ENCODE results near the gene UBXN10. TPM values are rescaled to one million over a fixed set of nuclear protein-coding genes. Genes with fewer than 3 reads are reported as not detected.

Gene UBXN10
- total RNA-seq, 3 donors from 2014 or later (not counting 1 experiment from before 2014, with no cell fraction given) = 2.5 to 3.6 (median 3.5) TPM

DNA sequence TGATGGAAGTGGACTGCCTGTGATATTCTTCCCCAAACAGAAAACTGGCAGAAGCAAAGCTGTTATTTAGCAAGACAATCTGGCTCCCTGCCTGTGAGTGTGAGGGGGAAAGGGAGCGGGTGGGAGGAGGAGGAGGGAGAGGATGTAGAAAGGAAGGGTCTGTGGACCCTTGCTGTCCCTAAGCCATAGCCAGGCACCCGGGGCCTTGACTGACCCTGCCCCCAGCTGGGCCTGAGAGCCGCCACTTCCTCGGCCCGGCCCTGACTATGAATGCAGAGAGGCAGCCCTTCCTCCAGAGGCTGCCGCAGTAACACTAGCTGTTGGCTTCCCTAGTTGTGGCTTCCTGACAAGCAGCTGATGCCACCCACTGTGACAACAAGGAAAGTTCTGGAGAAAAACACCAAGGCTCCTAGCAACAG, 32.9 kb upstream of the UBXN10 start:
- Mint-ChIP-seq H3K9me3 (no peaks in the 10 kb centered on the region), H3K4me3 (no peak overlapping the region), H3K4me1 (peaks cover 7 to 21% of the 10 kb centered on the region in 2 donors), H3K36me3 (no peaks in the 10 kb centered on the region), H3K27me3 (ENCODE audit: low read depth in 2 of 2) (no peaks in the 10 kb centered on the region), H3K27ac (no peak overlapping the region)
- peaks cover 6% of the 10 kb centered on the region for H3K9me3 ChIP-seq (ENCODE audit: control insufficient read depth, insufficient read depth, low read length)
- H3K27ac ChIP-seq (ENCODE audit: low read length) = no peak overlapping the region
- ATAC-seq = no peak
- DNase-seq = no peak
- intact Hi-C loops (cut with micrococcal nuclease) = loop anchor here (1.0 kb wide), 2 partner anchors 178 to 235 kb away; no protein-coding TSS in a partner anchor
- no peak overlapping the region for H3K4me3 ChIP-seq (ENCODE audit: low read length)
- H3K36me3 ChIP-seq (ENCODE audit: control insufficient read depth, insufficient read depth, low read length) = no peaks in the 10 kb centered on the region
- 63% methylated on average over 6 of the region's 6 CpGs for WGBS (ENCODE audit: insufficient coverage)
- peaks cover 29% of the 10 kb centered on the region for H3K4me1 ChIP-seq (ENCODE audit: control insufficient read depth, insufficient read depth, low read length)
- TF ChIP-seq, protein P1, sequence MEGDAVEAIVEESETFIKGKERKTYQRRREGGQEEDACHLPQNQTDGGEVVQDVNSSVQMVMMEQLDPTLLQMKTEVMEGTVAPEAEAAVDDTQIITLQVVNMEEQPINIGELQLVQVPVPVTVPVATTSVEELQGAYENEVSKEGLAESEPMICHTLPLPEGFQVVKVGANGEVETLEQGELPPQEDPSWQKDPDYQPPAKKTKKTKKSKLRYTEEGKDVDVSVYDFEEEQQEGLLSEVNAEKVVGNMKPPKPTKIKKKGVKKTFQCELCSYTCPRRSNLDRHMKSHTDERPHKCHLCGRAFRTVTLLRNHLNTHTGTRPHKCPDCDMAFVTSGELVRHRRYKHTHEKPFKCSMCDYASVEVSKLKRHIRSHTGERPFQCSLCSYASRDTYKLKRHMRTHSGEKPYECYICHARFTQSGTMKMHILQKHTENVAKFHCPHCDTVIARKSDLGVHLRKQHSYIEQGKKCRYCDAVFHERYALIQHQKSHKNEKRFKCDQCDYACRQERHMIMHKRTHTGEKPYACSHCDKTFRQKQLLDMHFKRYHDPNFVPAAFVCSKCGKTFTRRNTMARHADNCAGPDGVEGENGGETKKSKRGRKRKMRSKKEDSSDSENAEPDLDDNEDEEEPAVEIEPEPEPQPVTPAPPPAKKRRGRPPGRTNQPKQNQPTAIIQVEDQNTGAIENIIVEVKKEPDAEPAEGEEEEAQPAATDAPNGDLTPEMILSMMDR (IDR thresholded peaks at IDR 0.05) = no peak
- H3K27me3 ChIP-seq (ENCODE audit: control insufficient read depth, insufficient read depth, low read length) = no peaks in the 10 kb centered on the region

DNA sequence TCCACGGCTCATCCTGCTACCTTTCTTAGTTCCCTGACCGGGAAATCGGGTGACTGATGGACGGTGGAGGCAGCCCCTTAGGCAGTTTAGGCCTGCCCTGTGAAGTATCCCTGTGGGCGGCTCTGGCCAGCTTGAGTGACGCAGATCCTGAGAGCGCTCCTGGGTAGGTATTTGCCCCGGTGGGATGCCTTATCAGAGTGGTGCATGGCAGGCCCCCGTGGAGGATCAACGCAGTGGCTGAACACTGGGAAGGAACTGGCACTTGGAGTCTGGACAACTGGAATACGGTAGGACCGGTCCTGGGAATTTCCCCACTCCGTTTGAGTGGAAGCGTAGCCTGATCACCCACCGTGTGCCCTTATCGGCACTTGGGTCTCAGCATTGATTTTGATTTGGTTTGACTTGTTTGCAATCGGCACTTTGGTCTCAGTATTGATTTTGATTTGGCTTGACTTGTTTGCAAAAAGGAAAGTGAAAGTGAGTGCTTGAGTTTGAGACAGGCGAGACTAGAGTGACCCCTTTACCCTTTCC, 31.5 kb upstream of the UBXN10 start:
- Histone ChIP-seq H3K36me3 (ENCODE audit: control insufficient read depth, insufficient read depth, low read length) (no peaks in the 10 kb centered on the region), H3K4me1 (ENCODE audit: control insufficient read depth, insufficient read depth, low read length) (peaks cover 29% of the 10 kb centered on the region), H3K27ac (ENCODE audit: low read length) (peak overlapping the region; percentile 11), H3K27me3 (ENCODE audit: control insufficient read depth, insufficient read depth, low read length) (no peaks in the 10 kb centered on the region), H3K4me3 (ENCODE audit: low read length) (no peak overlapping the region), H3K9me3 (ENCODE audit: control insufficient read depth, insufficient read depth, low read length) (peaks cover 19% of the 10 kb centered on the region)
- Mint-ChIP-seq H3K9me3 (peaks cover 0 to 5% of the 10 kb centered on the region in 2 donors), H3K36me3 (no peaks in the 10 kb centered on the region), H3K4me3 (no peak overlapping the region), H3K27ac (peak overlapping the region in 1 of 2 donors; percentile 56), H3K4me1 (peaks cover 7 to 21% of the 10 kb centered on the region in 2 donors), H3K27me3 (ENCODE audit: low read depth in 2 of 2) (no peaks in the 10 kb centered on the region)
- WGBS (ENCODE audit: insufficient coverage) = 89% methylated on average over 18 of the region's 18 CpGs
- DNase-seq (no peak), ATAC-seq (no peak)
- intact Hi-C loops (cut with micrococcal nuclease) = no loop called here
- TF ChIP-seq, protein P1 (IDR thresholded peaks at IDR 0.05) = no peak

GRCh38 chr1:20158358-20159070, 27.4 kb upstream of the UBXN10 start:
- no peaks in the 10 kb centered on the region for H3K27me3 ChIP-seq (ENCODE audit: control insufficient read depth, insufficient read depth, low read length)
- H3K4me3 ChIP-seq (ENCODE audit: low read length) = no peak overlapping the region
- DNase-seq (peak in 1 of 2 donors; percentile 16), ATAC-seq (no peak)
- Mint-ChIP-seq H3K36me3 (peaks cover 7% of the 10 kb centered on the region), H3K4me3 (no peak overlapping the region), H3K9me3 (peaks cover 0 to 13% of the 10 kb centered on the region in 2 donors), H3K4me1 (peaks cover 7 to 13% of the 10 kb centered on the region in 2 donors), H3K27ac (no peak overlapping the region), H3K27me3 (ENCODE audit: low read depth in 2 of 2) (peaks cover 0 to under 1% of the 10 kb centered on the region in 2 donors)
- no peaks in the 10 kb centered on the region for H3K36me3 ChIP-seq (ENCODE audit: control insufficient read depth, insufficient read depth, low read length)
- 91% methylated on average over 7 of the region's 7 CpGs for WGBS (ENCODE audit: insufficient coverage)
- H3K9me3 ChIP-seq (ENCODE audit: control insufficient read depth, insufficient read depth, low read length) = peaks cover 59% of the 10 kb centered on the region
- peaks cover 12% of the 10 kb centered on the region for H3K4me1 ChIP-seq (ENCODE audit: control insufficient read depth, insufficient read depth, low read length)
- TF ChIP-seq, protein P1 (IDR thresholded peaks at IDR 0.05) = no peak
- no peak overlapping the region for H3K27ac ChIP-seq (ENCODE audit: low read length)
- intact Hi-C loops (cut with micrococcal nuclease) = no loop called here
